ENCODE results near the gene CDK2.

- TF ChIP-seq, protein P1, sequence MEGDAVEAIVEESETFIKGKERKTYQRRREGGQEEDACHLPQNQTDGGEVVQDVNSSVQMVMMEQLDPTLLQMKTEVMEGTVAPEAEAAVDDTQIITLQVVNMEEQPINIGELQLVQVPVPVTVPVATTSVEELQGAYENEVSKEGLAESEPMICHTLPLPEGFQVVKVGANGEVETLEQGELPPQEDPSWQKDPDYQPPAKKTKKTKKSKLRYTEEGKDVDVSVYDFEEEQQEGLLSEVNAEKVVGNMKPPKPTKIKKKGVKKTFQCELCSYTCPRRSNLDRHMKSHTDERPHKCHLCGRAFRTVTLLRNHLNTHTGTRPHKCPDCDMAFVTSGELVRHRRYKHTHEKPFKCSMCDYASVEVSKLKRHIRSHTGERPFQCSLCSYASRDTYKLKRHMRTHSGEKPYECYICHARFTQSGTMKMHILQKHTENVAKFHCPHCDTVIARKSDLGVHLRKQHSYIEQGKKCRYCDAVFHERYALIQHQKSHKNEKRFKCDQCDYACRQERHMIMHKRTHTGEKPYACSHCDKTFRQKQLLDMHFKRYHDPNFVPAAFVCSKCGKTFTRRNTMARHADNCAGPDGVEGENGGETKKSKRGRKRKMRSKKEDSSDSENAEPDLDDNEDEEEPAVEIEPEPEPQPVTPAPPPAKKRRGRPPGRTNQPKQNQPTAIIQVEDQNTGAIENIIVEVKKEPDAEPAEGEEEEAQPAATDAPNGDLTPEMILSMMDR (IDR thresholded peaks at IDR 0.05) = no peak
- no peak for TF ChIP-seq POLR2A (IDR thresholded peaks at IDR 0.05)
Observed at GRCh38 chr12:55972456-55972855, 5.8 kb downstream of the CDK2 start.
